IMR-90 (cell line): ENCODE results near the gene HLA-DQA1.

ENCODE experiments used
- CEBPB ChIP-seq: IDR thresholded peaks from 2 replicates; pipeline ENCODE4 v1.6.1; 2012; ENCODE audit warnings: low read depth, low read length, improper control_type of control experiment
- CTCF ChIP-seq: conservative IDR thresholded peaks from 2 replicates; pipeline ENCODE4 v1.5.1; 2012; ENCODE audit warnings: mild to moderate bottlenecking, low read depth, low read length, improper control_type of control experiment
- MAZ ChIP-seq: IDR thresholded peaks from 2 replicates; pipeline ENCODE4 v1.6.1; 2012; ENCODE audit warnings: low read depth, mild to moderate bottlenecking, low read length, improper control_type of control experiment, moderate library complexity, borderline replicate concordance
- MXI1 ChIP-seq: IDR thresholded peaks from 2 replicates; pipeline ENCODE4 v1.6.1; 2012; ENCODE audit warnings: low read depth, mild to moderate bottlenecking, low read length, moderate library complexity, borderline replicate concordance
- POLR2A ChIP-seq: IDR thresholded peaks from 2 replicates; pipeline ENCODE4 v1.6.1; 2012; ENCODE audit warnings: mild to moderate bottlenecking, low read depth, low read length
- RAD21 ChIP-seq: IDR thresholded peaks from 2 replicates; pipeline ENCODE4 v1.6.1; 2012; ENCODE audit warnings: low read length, improper control_type of control experiment
- RCOR1 ChIP-seq: IDR thresholded peaks from 2 replicates; pipeline ENCODE4 v1.6.1; 2012; ENCODE audit warnings: mild to moderate bottlenecking, low read length, improper control_type of control experiment; ENCODE audit not compliant: insufficient replicate concordance
- RFX5 ChIP-seq: IDR thresholded peaks from 2 replicates; pipeline ENCODE4 v1.8.0; 2012; ENCODE audit warnings: low read depth, mild to moderate bottlenecking, low read length, moderate library complexity
- SMC3 ChIP-seq: fragments of 150-350 bp; IDR thresholded peaks from 2 replicates; pipeline ENCODE4 v1.6.1; 2016; ENCODE audit warnings: low read depth, mild to moderate bottlenecking, antibody characterized with exemption, low read length, moderate library complexity

- TF ChIP-seq RAD21 (no peak), POLR2A (no peak), CTCF (no peak), CEBPB (no peak), MAZ (no peak), RFX5 (no peak), MXI1 (no peak), RCOR1 (no peak), SMC3 (no peak)
These were observed 19.5 kb upstream of the HLA-DQA1 start for GRCh38 chr6:32617751-32618150.
